ENCODE data around the gene CLCN1.

- TF ChIP-seq CTCF (IDR thresholded peaks at IDR 0.05) (no peak), POLR2A (IDR thresholded peaks at IDR 0.05) (no peak)
Observed at GRCh38 chr7:143385891-143386781, 70.2 kb downstream of the CLCN1 start.
